ENCODE data around the gene SYNPO2.
"Not testable (repeated sequence)": the region's sequence is repeated elsewhere in the genome, so short reads cannot be mapped to it uniquely, and the experiment has no call there.

SYNPO2 gene

DNA sequence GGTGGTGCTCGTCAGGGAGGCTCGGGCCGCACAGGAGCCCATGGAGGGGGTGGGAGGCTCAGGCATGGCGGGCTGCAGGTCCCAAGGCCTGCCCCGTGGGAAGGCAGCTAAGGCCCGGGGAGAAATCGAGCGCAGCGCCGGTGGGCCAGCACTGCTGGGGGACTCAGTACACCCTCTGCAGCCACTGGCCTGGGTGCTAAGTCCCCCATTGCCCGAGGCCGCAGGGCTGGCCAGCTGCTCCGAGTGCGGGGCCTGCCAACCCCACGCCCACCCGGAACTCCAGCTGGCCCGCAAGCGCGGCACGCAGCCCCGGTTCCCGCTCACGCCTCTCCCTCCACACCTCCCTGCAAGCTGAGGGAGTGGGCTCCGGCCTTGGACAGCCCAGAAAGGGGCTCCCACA is 88.4 kb downstream of the SYNPO2 start:
- DNase-seq = not testable (repeated sequence)

DNA sequence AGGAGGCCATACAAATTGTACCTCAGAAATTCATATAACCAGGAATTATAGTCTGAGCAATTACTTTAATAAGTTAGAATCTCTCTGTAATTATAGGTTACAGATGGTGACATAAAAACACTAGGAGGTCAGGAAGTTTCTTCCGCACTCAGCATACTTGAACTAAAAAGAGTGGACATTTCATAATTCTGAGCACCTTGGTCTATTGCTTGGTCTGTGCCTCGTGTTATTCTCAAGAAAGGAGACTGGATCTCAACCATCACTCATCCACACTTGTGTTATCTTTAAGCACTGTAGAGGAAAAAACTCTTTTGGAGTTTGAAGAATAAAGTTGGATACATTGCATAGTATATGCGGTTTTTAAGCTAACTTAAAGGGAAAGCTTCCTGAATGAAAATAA is 91.1 kb downstream of the SYNPO2 start:
- no peak for DNase-seq

DNA sequence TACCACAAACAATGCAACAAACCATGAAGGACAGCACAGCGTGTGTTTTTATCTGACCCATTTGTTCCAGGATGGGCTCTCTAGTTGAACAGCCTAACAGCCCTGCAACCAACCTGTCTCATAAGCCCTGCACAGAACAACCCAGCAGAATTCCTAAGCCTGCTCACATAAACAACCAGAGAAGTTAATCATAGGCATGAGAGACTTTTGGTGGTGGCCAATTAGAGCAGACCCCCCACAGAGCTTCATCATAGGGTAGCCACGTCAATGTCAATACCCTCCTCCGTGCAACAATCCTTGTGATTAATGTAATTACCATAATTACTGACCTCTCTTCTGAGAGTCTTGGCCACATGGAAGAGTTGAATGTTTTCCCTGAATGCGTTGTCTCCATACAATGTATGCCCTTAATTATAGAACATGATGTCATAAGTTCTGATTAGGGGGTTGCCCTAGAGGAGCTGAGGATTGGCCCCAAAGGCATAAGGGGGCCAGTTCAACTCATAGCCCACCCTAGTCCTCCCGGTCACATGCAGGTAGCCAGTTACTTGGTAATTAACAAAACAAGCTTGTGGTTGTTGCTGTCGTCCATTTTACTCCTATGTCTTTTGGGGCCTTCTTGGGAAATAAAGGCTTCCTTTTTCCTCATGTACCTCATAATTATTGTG is 92.7 kb downstream of the SYNPO2 start:
- DNase-seq = no peak

GRCh38 chr4:118981839-118982381 is 93.3 kb downstream of the SYNPO2 start:
- no peak for DNase-seq

GRCh38 chr4:118983293-118983692 is 94.6 kb downstream of the SYNPO2 start:
- no peak for DNase-seq

GRCh38 chr4:118983831-118984230 is 95.2 kb downstream of the SYNPO2 start:
- DNase-seq = no peak

GRCh38 chr4:118985170-118986000 is 96.7 kb downstream of the SYNPO2 start:
- DNase-seq = no peak

- DNase-seq = no peak
Measured at GRCh38 chr4:118987959-118988634, 99.4 kb downstream of the SYNPO2 start.

DNA sequence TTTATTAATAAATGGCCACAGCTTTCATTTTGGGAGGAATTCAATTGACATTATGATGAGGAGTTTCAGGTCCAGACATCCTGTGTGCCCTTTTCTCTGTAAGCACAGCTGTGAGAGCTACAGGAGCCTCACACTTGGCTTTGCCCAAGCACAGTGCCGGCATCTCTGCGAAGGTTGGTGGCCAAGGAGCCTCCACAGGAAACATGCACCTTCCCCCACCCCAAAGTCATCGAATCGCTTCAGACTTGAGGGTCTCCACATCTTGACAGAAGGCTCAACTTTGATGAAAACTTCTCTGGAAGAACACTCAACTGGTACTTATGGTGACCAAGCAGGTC is 100.0 kb downstream of the SYNPO2 start:
- DNase-seq = no peak

DNA sequence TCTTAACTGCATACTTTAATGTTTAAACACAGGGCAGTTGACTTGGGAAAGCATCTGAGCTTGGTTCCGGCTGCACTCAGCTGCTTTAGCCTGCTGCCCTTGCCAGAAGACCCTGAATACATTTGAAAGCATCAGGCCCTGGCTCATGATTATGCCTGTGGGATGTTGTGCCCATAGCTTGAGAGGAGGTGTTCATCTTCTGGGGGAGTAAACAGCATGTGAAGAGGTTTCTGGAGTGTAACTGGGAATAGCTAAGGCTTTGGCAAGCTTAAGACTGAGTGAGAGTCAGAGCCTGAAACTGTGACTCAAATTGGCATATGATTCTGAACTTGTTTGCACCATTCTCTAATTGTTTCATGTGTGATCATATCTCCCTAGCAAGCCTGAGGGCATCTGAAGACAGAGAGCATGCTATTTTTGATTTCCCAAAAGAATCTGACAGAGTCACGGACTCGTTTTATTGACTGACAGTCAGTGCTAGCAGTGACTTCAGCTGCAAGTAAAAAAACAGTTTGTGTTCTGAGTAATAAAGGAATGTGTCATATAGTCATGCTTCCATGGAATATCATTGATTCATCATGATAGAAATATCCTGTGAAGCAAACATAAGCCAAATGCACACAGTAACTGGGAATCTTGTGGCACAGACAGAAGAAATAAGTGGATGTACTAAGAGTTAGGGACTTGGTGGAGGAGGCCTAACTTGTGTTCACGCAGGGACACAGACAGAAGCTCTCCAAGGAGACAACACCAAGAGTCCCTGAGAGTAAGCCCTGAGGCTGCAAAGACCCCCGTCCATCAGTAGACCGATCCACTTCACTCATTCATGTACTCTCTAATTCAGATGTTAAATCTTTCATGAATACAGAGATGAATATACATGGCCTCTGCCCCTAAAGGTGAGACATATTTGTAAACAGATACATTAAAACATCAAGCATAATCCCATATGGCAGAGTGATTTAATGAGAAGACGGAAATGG is 100.7 kb downstream of the SYNPO2 start:
- no peak for DNase-seq

- DNase-seq = no peak
Measured at GRCh38 chr4:118991686-118992085, 103.0 kb downstream of the SYNPO2 start.

- DNase-seq = no peak
Measured at GRCh38 chr4:118992149-118992548, 103.5 kb downstream of the SYNPO2 start.

GRCh38 chr4:118993333-118993732 is 104.7 kb downstream of the SYNPO2 start:
- no peak for DNase-seq

- no peak for DNase-seq
Measured at GRCh38 chr4:118994030-118994429, 105.4 kb downstream of the SYNPO2 start.

DNA sequence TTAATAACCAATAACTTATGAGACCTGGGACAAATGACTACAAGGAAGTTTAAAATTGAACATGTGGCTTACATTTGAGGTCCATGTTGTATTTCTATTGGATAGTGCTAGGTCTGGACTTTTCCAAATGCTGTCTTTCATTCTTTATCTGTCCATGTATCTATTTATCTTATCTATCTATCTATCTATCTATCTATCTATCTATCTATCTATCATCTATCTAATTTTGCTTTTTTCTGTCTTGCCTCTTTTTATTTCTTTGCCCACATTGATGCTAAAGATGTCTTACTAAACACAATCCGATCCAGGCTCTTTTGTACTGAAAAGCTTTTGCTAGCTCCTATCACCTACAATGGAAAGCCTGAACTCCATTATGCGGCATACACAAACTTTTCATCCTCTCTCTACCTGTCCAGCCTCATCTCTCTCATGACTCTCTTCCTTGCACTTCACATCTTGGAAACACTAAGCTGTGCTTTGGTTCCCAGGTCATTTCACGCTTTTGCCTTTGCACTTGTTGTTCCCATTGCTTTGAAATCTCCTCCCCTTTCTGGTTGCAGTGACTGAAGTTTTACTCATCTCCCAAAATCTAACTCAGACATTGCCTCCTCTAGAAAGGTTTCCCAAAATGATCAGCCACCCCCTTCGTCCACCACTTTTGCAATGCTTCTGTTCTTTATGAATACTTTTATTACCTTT is 107.2 kb downstream of the SYNPO2 start:
- DNase-seq = no peak

- DNase-seq = no peak
Measured at GRCh38 chr4:118997601-118998000, 108.9 kb downstream of the SYNPO2 start.

- DNase-seq = no peak
Measured at GRCh38 chr4:118999919-119000318, 111.3 kb downstream of the SYNPO2 start.

DNA sequence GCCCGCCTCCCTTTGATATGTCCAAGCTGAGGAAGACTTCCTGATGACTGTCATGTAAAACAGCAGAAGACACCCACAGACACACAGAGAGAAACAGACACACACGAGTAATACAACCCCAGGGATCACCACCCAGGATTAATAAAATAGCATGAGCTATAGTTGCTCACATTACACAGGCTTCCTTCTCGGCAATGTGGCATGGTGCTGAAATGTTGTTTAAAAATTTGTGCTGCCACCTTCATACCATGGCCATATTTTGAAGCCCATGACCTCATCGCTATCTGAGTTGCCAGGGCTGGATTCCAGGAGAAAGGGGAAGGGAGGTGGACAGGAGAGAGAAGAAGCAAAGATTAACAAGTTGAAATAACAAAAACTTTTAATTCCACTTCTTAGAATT is 111.7 kb downstream of the SYNPO2 start:
- no peak for DNase-seq

DNA sequence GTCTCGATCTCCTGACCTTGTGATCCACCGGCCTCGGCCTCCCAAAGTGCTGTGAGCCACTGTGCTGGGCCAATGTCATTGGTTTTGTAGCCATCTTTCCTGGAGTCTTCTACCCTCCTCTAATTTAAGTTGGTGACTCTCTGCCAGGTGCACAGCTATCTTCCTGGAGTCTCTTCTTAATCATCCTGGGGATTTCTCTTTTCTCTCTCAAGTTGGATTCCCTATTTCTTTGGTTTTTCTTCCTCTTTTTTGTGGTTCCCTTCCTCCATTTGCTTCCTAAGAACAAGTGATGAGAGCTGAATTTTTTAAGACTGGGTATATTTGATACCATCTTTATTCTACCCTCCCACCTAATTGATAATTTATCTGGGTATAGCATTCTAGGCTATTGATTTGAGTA is 113.8 kb downstream of the SYNPO2 start:
- DNase-seq = no peak

- DNase-seq = not testable (repeated sequence)
Measured at GRCh38 chr4:119003001-119003400, 114.3 kb downstream of the SYNPO2 start.

DNA sequence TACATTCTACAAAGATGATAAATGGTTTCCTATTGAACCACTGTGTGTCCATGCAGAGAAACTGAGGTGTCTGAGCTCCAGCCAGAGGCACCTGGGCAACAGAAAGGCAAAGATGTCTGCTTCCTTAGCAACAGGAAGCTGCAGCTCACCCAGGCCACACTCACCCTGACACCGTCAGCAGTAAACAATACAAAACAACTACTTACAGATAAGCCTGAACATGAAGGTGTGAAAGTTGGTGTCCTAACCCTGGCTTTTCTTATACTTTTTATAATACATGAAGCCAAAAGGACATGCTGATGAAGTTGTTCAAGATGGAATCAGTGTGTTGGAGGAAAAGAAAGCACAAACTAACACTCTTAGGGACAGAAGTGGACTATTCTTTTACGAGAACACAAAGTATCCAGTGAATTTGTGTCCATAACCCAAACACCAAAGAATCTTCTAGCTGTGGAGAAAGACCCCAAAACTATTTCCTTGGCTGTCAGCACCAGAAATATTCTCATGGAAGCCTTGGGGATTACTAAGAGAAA is 117.3 kb downstream of the SYNPO2 start:
- DNase-seq = no peak

DNA sequence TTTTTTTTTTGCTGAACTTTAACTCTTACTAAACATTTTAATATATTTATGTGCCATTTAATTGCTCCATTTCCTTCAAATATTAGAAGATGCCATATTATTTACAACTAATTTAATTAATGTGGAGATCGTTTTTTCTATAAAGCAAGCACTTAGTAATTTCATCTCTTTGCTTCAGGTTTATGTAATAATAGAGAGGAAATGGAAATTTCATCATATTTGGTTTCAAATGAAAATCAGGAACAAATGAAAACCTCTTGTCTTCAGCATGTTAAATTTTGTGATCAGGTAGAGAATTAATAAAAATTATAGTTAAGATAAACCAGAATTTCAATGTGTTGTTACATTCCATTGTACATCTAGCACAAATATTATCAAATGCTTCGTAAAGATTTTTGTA is 120.1 kb downstream of the SYNPO2 start:
- no peak for DNase-seq

Data from DMS79 (cell line).